ENCODE data around the gene MOB4. TPM values are rescaled to one million over a fixed set of nuclear protein-coding genes. Genes with fewer than 3 reads are reported as not detected.
"Not testable (repeated sequence)": the region's sequence is repeated elsewhere in the genome, so short reads cannot be mapped to it uniquely, and the experiment has no call there.

MOB4 gene
- total RNA-seq, 1 donor from 2014 or later = 30.4 TPM

GRCh38 chr2:197575987-197576386, 60.1 kb downstream of the MOB4 start:
- DNase-seq (ENCODE audit: low read depth) (peak; percentile 45), FAIRE-seq (no peak)
- H3K27ac Mint-ChIP-seq (ENCODE audit: unreplicated experiment) = no peak overlapping the region
- H3K9ac ChIP-seq (ENCODE audit: low read length) = no peak overlapping the region
- H3K27ac ChIP-seq (ENCODE audit: low read depth, low read length) = peak overlapping the region; percentile 8
- no peaks in the 10 kb centered on the region for H3K36me3 ChIP-seq (ENCODE audit: insufficient read depth, low read length)
- H2AFZ ChIP-seq (ENCODE audit: low read depth, low read length) = no peak overlapping the region
- H3K9me3 Mint-ChIP-seq (ENCODE audit: unreplicated experiment) = peaks cover 16% of the 10 kb centered on the region
- H3K4me3 Mint-ChIP-seq (ENCODE audit: unreplicated experiment) = no peak overlapping the region
- H3K36me3 Mint-ChIP-seq (ENCODE audit: low read depth, unreplicated experiment) = peaks cover 26% of the 10 kb centered on the region
- H4K20me1 ChIP-seq (ENCODE audit: insufficient read depth, low read length) = no peaks in the 10 kb centered on the region
- no peaks in the 10 kb centered on the region for H3K4me1 ChIP-seq (ENCODE audit: insufficient read depth, low read length)
- H3K79me2 ChIP-seq (ENCODE audit: insufficient read depth, low read length) = no peaks in the 10 kb centered on the region
- H3K27me3 Mint-ChIP-seq (ENCODE audit: low read depth, unreplicated experiment) = no peaks in the 10 kb centered on the region
- H3K4me1 Mint-ChIP-seq (ENCODE audit: low read depth, unreplicated experiment) = peaks cover 10% of the 10 kb centered on the region
- no peak for TF ChIP-seq EZH2 (IDR thresholded peaks at IDR 0.05; ENCODE audit: insufficient read depth, low read length)
- TF ChIP-seq CTCF (IDR thresholded peaks at IDR 0.05; ENCODE audit: insufficient read depth, low read depth, low read length) = no peak
- H3K4me2 ChIP-seq (ENCODE audit: low read length) = no peak overlapping the region
- H3K9me3 ChIP-seq (ENCODE audit: insufficient read depth, low read depth, low read length) = peaks cover 6% of the 10 kb centered on the region
- H3K4me3 ChIP-seq (ENCODE audit: insufficient read depth, low read depth, low read length) = no peak overlapping the region
- no peaks in the 10 kb centered on the region for H3K27me3 ChIP-seq (ENCODE audit: insufficient read depth, low read length)

GRCh38 chr2:197576631-197577030, 60.8 kb downstream of the MOB4 start:
- no peak overlapping the region for H3K4me2 ChIP-seq (ENCODE audit: low read length)
- FAIRE-seq (no peak), DNase-seq (ENCODE audit: low read depth) (peak; percentile 16)
- no peak overlapping the region for H3K9ac ChIP-seq (ENCODE audit: low read length)
- Mint-ChIP-seq H3K27me3 (ENCODE audit: low read depth, unreplicated experiment) (no peaks in the 10 kb centered on the region), H3K4me3 (ENCODE audit: unreplicated experiment) (no peak overlapping the region), H3K27ac (ENCODE audit: unreplicated experiment) (no peak overlapping the region), H3K4me1 (ENCODE audit: low read depth, unreplicated experiment) (peaks cover 9% of the 10 kb centered on the region), H3K9me3 (ENCODE audit: unreplicated experiment) (peaks cover 16% of the 10 kb centered on the region), H3K36me3 (ENCODE audit: low read depth, unreplicated experiment) (peaks cover 26% of the 10 kb centered on the region)
- H3K27ac ChIP-seq (ENCODE audit: low read depth, low read length) = peak overlapping the region; percentile 8
- no peaks in the 10 kb centered on the region for H3K79me2 ChIP-seq (ENCODE audit: insufficient read depth, low read length)
- no peak overlapping the region for H3K4me3 ChIP-seq (ENCODE audit: insufficient read depth, low read depth, low read length)
- H2AFZ ChIP-seq (ENCODE audit: low read depth, low read length) = no peak overlapping the region
- no peaks in the 10 kb centered on the region for H3K36me3 ChIP-seq (ENCODE audit: insufficient read depth, low read length)
- no peak for TF ChIP-seq CTCF (IDR thresholded peaks at IDR 0.05; ENCODE audit: insufficient read depth, low read depth, low read length)
- no peak for TF ChIP-seq EZH2 (IDR thresholded peaks at IDR 0.05; ENCODE audit: insufficient read depth, low read length)
- H4K20me1 ChIP-seq (ENCODE audit: insufficient read depth, low read length) = no peaks in the 10 kb centered on the region
- no peaks in the 10 kb centered on the region for H3K27me3 ChIP-seq (ENCODE audit: insufficient read depth, low read length)
- no peaks in the 10 kb centered on the region for H3K4me1 ChIP-seq (ENCODE audit: insufficient read depth, low read length)
- H3K9me3 ChIP-seq (ENCODE audit: insufficient read depth, low read depth, low read length) = peaks cover 6% of the 10 kb centered on the region

GRCh38 chr2:197577446-197577845, 61.6 kb downstream of the MOB4 start:
- H3K4me2 ChIP-seq (ENCODE audit: low read length) = no peak overlapping the region
- no peak overlapping the region for H2AFZ ChIP-seq (ENCODE audit: low read depth, low read length)
- TF ChIP-seq EZH2 (IDR thresholded peaks at IDR 0.05; ENCODE audit: insufficient read depth, low read length) = no peak
- no peak for TF ChIP-seq CTCF (IDR thresholded peaks at IDR 0.05; ENCODE audit: insufficient read depth, low read depth, low read length)
- Mint-ChIP-seq H3K9me3 (ENCODE audit: unreplicated experiment) (peaks cover 16% of the 10 kb centered on the region), H3K4me3 (ENCODE audit: unreplicated experiment) (no peak overlapping the region), H3K36me3 (ENCODE audit: low read depth, unreplicated experiment) (peaks cover 23% of the 10 kb centered on the region), H3K27ac (ENCODE audit: unreplicated experiment) (no peak overlapping the region), H3K27me3 (ENCODE audit: low read depth, unreplicated experiment) (no peaks in the 10 kb centered on the region), H3K4me1 (ENCODE audit: low read depth, unreplicated experiment) (peaks cover 1% of the 10 kb centered on the region)
- no peaks in the 10 kb centered on the region for H3K36me3 ChIP-seq (ENCODE audit: insufficient read depth, low read length)
- no peaks in the 10 kb centered on the region for H4K20me1 ChIP-seq (ENCODE audit: insufficient read depth, low read length)
- no peak overlapping the region for H3K9ac ChIP-seq (ENCODE audit: low read length)
- no peaks in the 10 kb centered on the region for H3K79me2 ChIP-seq (ENCODE audit: insufficient read depth, low read length)
- FAIRE-seq (no peak), DNase-seq (ENCODE audit: low read depth) (no peak)
- no peaks in the 10 kb centered on the region for H3K4me1 ChIP-seq (ENCODE audit: insufficient read depth, low read length)
- H3K27me3 ChIP-seq (ENCODE audit: insufficient read depth, low read length) = no peaks in the 10 kb centered on the region
- H3K9me3 ChIP-seq (ENCODE audit: insufficient read depth, low read depth, low read length) = peaks cover 6% of the 10 kb centered on the region
- no peak overlapping the region for H3K4me3 ChIP-seq (ENCODE audit: insufficient read depth, low read depth, low read length)
- no peak overlapping the region for H3K27ac ChIP-seq (ENCODE audit: low read depth, low read length)

GRCh38 chr2:197578294-197578693, 62.4 kb downstream of the MOB4 start:
- not testable (repeated sequence) for H3K27ac Mint-ChIP-seq (ENCODE audit: unreplicated experiment); H3K4me1 Mint-ChIP-seq (ENCODE audit: low read depth, unreplicated experiment); H3K9ac ChIP-seq (ENCODE audit: low read length); H3K27me3 Mint-ChIP-seq (ENCODE audit: low read depth, unreplicated experiment); H3K27me3 ChIP-seq (ENCODE audit: insufficient read depth, low read length); H2AFZ ChIP-seq (ENCODE audit: low read depth, low read length); FAIRE-seq; H3K27ac ChIP-seq (ENCODE audit: low read depth, low read length); H3K9me3 ChIP-seq (ENCODE audit: insufficient read depth, low read depth, low read length); DNase-seq (ENCODE audit: low read depth); H3K79me2 ChIP-seq (ENCODE audit: insufficient read depth, low read length); H3K4me1 ChIP-seq (ENCODE audit: insufficient read depth, low read length); H3K4me3 ChIP-seq (ENCODE audit: insufficient read depth, low read depth, low read length); H3K36me3 ChIP-seq (ENCODE audit: insufficient read depth, low read length); H3K4me3 Mint-ChIP-seq (ENCODE audit: unreplicated experiment); H3K4me2 ChIP-seq (ENCODE audit: low read length); H4K20me1 ChIP-seq (ENCODE audit: insufficient read depth, low read length)
- H3K9me3 Mint-ChIP-seq (ENCODE audit: unreplicated experiment) = peaks cover 10% of the 10 kb centered on the region
- peaks cover 16% of the 10 kb centered on the region for H3K36me3 Mint-ChIP-seq (ENCODE audit: low read depth, unreplicated experiment)
